ENCODE data around the gene DPP8.

- TF ChIP-seq, protein P1, sequence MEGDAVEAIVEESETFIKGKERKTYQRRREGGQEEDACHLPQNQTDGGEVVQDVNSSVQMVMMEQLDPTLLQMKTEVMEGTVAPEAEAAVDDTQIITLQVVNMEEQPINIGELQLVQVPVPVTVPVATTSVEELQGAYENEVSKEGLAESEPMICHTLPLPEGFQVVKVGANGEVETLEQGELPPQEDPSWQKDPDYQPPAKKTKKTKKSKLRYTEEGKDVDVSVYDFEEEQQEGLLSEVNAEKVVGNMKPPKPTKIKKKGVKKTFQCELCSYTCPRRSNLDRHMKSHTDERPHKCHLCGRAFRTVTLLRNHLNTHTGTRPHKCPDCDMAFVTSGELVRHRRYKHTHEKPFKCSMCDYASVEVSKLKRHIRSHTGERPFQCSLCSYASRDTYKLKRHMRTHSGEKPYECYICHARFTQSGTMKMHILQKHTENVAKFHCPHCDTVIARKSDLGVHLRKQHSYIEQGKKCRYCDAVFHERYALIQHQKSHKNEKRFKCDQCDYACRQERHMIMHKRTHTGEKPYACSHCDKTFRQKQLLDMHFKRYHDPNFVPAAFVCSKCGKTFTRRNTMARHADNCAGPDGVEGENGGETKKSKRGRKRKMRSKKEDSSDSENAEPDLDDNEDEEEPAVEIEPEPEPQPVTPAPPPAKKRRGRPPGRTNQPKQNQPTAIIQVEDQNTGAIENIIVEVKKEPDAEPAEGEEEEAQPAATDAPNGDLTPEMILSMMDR (IDR thresholded peaks at IDR 0.05), result no peak
- TF ChIP-seq EP300 (IDR thresholded peaks at IDR 0.05) (no peak), POLR2AphosphoS5 (IDR thresholded peaks at IDR 0.05) (no peak), POLR2A (IDR thresholded peaks at IDR 0.05) (no peak)
Observed at GRCh38 chr15:65559941-65560340, 42.5 kb upstream of the DPP8 start.
